Right lobe of liver (tissue), 6 donors: ENCODE results near the gene APOBEC3H. TPM values are rescaled to one million over a fixed set of nuclear protein-coding genes. Genes with fewer than 3 reads are reported as not detected.

ENCODE experiments used
- ATAC-seq, 4 donors: fragments of 200-7000 bp; cut with Tn5 transposase; one replicate each; pipeline ENCODE4 v1.9.1; 2020; ENCODE audit warnings: mild to moderate bottlenecking in 4 of 4, moderate library complexity in 4 of 4
- DNase-seq, 3 donors: peaks; one replicate each; pipeline ENCODE4 v3.0.0-alpha.2; 2020
- H3K27ac ChIP-seq, 3 donors: fragments of 200-600 bp; one replicate each; pipeline ENCODE4 v1.8.0; 2022
- H3K27me3 ChIP-seq, 2 donors: fragments of 200-600 bp; one replicate each; pipeline ENCODE4 v1.8.0; 2022
- H3K36me3 ChIP-seq, 4 donors: fragments of 200-600 bp; sonication (generic) in 1 of 4; one replicate each; pipeline versions ENCODE4 v1.5.1 to v1.8.0; 2017 to 2022; ENCODE audit warnings: control low read depth in 1 of 4
- H3K4me1 ChIP-seq, 4 donors: fragments of 200-600 bp; sonication (generic) in 1 of 4; one replicate each; pipeline versions ENCODE4 v1.5.1 to v1.8.0; 2017 to 2022; ENCODE audit warnings: control low read depth in 1 of 4
- H3K4me3 ChIP-seq, 3 donors: fragments of 200-600 bp; one replicate each; pipeline ENCODE4 v1.8.0; 2022
- H3K9me3 ChIP-seq, 4 donors: fragments of 200-600 bp; sonication (generic) in 1 of 4; one replicate each; pipeline versions ENCODE4 v1.5.1 to v1.8.0; 2017 to 2022; ENCODE audit warnings: control low read depth in 1 of 4
- POLR2A ChIP-seq: fragments of 450-650 bp; IDR thresholded peaks from one replicate; pipeline ENCODE4 v1.6.1; 2017; ENCODE audit warnings: antibody characterized with exemption, mild to moderate bottlenecking
- WGBS: methylation state at CpG from one replicate; pipeline ENCODE4 v1.1.6; 2018; ENCODE audit warnings: low coverage, low lambda C conversion rate; ENCODE audit not compliant: insufficient coverage; ENCODE audit errors: missing lambda C conversion rate; 5-methylcytosine and 5-hydroxymethylcytosine counted together
- intact Hi-C, 2 donors: fragments of 100-400 bp; cut with DNase I; formaldehyde crosslinking; loops; one replicate each; pipeline versions ENCODE4 v1.11.2 to v1.14.1; 2022
- total RNA-seq, 6 experiments: library from RNA; depleted of rRNA in 2 of 6; stranded (reverse); fragments of >200 nt in 2 of 6; fragmentation: NEBNext Ultra II Directional in 3 of 6; extraction: Animal tissue kit (Norgen Biotek cat#: 25700) in 3 of 6; gene quantifications; one replicate each; pipeline versions ENCODE4 v1.1.0 to v1.2.4, GENCODE V29; 2016 to 2023
- TF ChIP-seq, protein P1 (sequence below), 4 donors: fragments of 200-600 bp in 3 of 4; fragments of 450-650 bp in 1 of 4; IDR thresholded peaks; one replicate each; pipeline versions ENCODE4 v1.5.1 to v1.8.0; 2016 to 2022; ENCODE audit warnings: antibody characterized with exemption in 4 of 4, mild to moderate bottlenecking in 2 of 4
- donor health status: DM: no; HTN: yes; CAD: no.
- donor health status: DM: no; HTN: no; CAD: no.
- donor health status: DM: no; HTN: no; CAD: no.
- donor health status: DM: no; HTN: yes; CAD: no.
- donor health status: DM: no; HTN: yes; CAD: no.

APOBEC3H gene
- total RNA-seq, 6 experiments from 2014 or later = 0.31 TPM; not detected in 5

DNA sequence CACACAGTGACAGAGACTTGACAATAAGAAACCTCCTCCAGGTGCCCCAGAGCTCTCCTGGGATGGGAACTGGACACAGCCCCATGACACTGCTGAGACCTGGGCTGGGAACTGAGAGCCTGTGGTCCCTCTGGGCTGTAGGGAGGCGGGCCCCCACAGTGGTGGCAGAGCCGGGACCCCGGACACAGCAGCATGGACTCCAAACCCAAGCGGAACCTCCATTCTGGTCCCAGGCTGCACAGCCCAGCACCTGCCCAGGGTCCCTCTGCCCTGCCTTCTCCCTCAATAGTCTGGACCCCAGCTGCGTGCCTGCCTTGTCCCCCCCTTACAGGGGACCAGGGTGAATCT, 8.4 kb upstream of the APOBEC3H start:
- Histone ChIP-seq H3K27ac (no peak overlapping the region), H3K36me3 (no peaks in the 10 kb centered on the region), H3K4me3 (no peak overlapping the region), H3K27me3 (no peaks in the 10 kb centered on the region), H3K4me1 (no peaks in the 10 kb centered on the region), H3K9me3 (no peaks in the 10 kb centered on the region)
- intact Hi-C loops = no loop called here
- TF ChIP-seq POLR2A = no peak
- TF ChIP-seq, protein P1, sequence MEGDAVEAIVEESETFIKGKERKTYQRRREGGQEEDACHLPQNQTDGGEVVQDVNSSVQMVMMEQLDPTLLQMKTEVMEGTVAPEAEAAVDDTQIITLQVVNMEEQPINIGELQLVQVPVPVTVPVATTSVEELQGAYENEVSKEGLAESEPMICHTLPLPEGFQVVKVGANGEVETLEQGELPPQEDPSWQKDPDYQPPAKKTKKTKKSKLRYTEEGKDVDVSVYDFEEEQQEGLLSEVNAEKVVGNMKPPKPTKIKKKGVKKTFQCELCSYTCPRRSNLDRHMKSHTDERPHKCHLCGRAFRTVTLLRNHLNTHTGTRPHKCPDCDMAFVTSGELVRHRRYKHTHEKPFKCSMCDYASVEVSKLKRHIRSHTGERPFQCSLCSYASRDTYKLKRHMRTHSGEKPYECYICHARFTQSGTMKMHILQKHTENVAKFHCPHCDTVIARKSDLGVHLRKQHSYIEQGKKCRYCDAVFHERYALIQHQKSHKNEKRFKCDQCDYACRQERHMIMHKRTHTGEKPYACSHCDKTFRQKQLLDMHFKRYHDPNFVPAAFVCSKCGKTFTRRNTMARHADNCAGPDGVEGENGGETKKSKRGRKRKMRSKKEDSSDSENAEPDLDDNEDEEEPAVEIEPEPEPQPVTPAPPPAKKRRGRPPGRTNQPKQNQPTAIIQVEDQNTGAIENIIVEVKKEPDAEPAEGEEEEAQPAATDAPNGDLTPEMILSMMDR (IDR thresholded peaks at IDR 0.05) = no peak
- no peak for DNase-seq
- WGBS = 80% methylated on average over 2 of the region's 5 CpGs
- no peak for ATAC-seq

DNA sequence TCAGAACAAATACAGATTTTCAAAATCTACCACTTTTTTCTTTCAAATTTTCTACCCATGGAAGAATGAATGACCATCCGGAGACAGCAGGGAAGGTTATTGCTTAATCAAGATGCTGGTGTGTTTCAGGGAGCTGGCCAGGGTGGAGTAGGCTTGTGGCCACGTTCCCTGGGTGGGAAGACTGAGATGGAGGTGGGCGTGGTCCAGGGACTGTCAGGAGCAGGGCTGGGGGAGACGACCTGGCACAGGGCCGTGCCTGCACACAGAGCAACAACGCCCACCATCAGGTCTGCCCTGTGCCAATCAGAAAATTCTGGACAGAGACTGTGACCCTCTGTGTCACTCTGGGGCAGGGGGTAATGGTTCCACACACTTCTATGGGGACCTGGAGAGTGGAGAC, 7.1 kb upstream of the APOBEC3H start:
- DNase-seq (no peak), ATAC-seq (no peak)
- no peaks in the 10 kb centered on the region for H3K4me1 ChIP-seq
- H3K36me3 ChIP-seq = no peaks in the 10 kb centered on the region
- no peak for TF ChIP-seq POLR2A
- TF ChIP-seq, protein P1 (IDR thresholded peaks at IDR 0.05) = no peak
- intact Hi-C loops = no loop called here
- no peaks in the 10 kb centered on the region for H3K27me3 ChIP-seq
- no peak overlapping the region for H3K4me3 ChIP-seq
- 80% methylated on average over 1 of the region's 6 CpGs for WGBS
- no peak overlapping the region for H3K27ac ChIP-seq
- no peaks in the 10 kb centered on the region for H3K9me3 ChIP-seq

DNA sequence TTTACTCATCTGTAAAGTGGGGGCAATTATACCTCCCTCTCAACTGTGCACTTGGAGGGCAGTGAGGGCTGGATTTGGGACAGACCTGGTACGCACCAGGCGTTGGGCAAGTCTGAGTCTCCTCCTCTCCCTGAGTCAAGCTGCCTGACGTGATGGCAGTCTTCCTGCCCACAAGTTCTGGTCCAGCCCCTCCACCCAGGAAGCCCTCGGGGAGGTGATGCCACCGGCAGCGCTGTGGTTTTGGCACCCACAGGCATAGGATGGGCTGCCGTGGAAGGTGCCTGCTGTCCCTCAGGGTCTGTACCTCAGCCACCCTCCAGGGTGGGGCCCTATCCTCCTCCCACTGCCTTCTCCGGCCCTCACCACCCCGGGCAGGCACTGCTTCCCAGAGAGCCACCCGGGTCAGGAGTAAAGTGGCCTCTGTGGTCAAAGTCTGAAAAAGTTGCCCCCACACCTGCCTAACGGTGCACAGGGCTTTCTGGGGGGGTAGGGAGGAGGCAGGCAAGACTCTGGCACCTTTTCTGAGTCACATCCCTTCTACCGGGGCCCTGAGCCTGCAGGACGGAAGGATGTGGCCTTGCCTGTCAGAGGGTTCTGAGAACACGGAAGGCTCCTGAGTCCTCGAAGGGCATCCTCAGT, 6.5 kb upstream of the APOBEC3H start:
- 19% methylated on average over 4 of the region's 15 CpGs for WGBS
- Histone ChIP-seq H3K4me3 (no peak overlapping the region), H3K27ac (no peak overlapping the region), H3K9me3 (no peaks in the 10 kb centered on the region), H3K36me3 (no peaks in the 10 kb centered on the region), H3K27me3 (no peaks in the 10 kb centered on the region), H3K4me1 (no peaks in the 10 kb centered on the region)
- DNase-seq (no peak), ATAC-seq (peak; percentile 37 to 64 (median 50))
- intact Hi-C loops = no loop called here
- no peak for TF ChIP-seq POLR2A
- TF ChIP-seq, protein P1 (IDR thresholded peaks at IDR 0.05) = no peak

DNA sequence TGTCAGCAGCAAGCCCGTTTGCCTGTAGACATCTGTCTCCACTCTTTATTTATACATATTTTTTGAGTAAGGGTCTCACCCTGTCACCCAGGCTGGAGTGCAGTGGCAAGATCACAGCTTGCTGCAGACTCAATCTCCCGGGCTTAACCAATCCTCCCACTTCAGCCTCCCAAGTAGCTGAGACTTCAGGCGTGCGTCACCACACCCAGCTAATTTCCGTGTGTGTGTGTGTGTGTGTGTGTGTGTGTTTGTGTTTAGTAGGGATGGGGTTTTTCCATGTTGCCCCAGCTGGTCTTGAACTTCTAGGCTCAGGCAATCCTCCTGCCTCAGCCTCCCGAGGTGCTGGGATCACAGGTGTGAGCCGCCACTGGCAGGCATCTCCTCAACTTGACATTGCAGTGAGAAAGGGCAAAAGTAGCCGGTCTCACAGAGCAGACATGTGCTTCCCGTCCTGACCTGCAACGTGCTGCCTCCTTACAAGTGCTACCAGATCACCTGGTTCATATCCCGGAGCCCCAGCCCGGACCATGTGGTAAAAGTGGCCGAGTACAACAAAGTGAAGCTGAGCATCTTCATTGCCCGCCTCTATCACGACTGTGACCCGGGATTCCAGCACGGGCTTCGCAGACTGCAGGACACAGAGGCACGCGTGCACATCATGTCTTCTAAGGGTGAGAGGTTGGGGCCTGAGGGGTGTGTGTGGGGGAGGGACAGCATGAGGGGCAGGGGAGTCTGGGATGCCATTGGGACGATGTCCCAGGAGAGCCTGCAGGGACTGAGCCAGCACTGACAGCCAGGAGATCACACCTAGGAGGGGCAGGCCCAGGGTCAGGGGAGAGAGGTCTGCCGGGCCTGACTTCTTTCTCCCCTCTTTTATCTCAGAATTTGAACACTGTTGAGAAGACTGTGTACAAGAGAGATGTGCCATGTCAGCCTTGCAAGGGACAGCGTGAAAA, 5.6 kb upstream of the APOBEC3H start:
- DNase-seq = peak in 1 of 3 donors; percentile 35
- no peak for TF ChIP-seq POLR2A
- TF ChIP-seq, protein P1 (IDR thresholded peaks at IDR 0.05) = no peak
- Histone ChIP-seq H3K4me3 (no peak overlapping the region), H3K9me3 (no peaks in the 10 kb centered on the region), H3K27ac (no peak overlapping the region), H3K4me1 (no peaks in the 10 kb centered on the region), H3K27me3 (no peaks in the 10 kb centered on the region), H3K36me3 (no peaks in the 10 kb centered on the region)
- WGBS = 77% methylated on average over 4 of the region's 23 CpGs
- intact Hi-C loops = no loop called here
- ATAC-seq = no peak
